Stomach smooth muscle (tissue), 2 donors: Measurements from ENCODE around the gene AGPAT2.
"Not testable (repeated sequence)": the region's sequence is repeated elsewhere in the genome, so short reads cannot be mapped to it uniquely, and the experiment has no call there.

Experiments used
- H3K27ac ChIP-seq: one replicate; pipeline ENCODE4 v1.7.0; 2013; ENCODE audit warnings: mild to moderate bottlenecking, low read length, inconsistent platforms
- H3K27me3 ChIP-seq, 2 donors: one replicate each; pipeline ENCODE4 v1.7.0; 2013; ENCODE audit warnings: low read length in 2 of 2; ENCODE audit not compliant: insufficient read depth in 2 of 2, control insufficient read depth in 1 of 2
- H3K36me3 ChIP-seq, 2 donors: one replicate each; pipeline ENCODE4 v1.7.0; 2013; ENCODE audit warnings: low read length in 2 of 2; ENCODE audit not compliant: control insufficient read depth in 2 of 2, insufficient read depth in 2 of 2
- H3K4me1 ChIP-seq: one replicate; pipeline ENCODE4 v1.7.0; 2013; ENCODE audit warnings: low read length; ENCODE audit not compliant: control insufficient read depth, insufficient read depth
- H3K4me3 ChIP-seq, 2 donors: one replicate each; pipeline ENCODE4 v1.7.0; 2013; ENCODE audit warnings: low read length in 2 of 2
- H3K9ac ChIP-seq, 2 donors: one replicate each; pipeline ENCODE4 v1.7.0; 2013; ENCODE audit warnings: low read length in 2 of 2, mild to moderate bottlenecking in 1 of 2
- H3K9me3 ChIP-seq, 2 donors: one replicate each; pipeline ENCODE4 v1.7.0; 2013; ENCODE audit warnings: low read length in 2 of 2; ENCODE audit not compliant: control insufficient read depth in 2 of 2
- donor health status: healthy.
- donor health status: Pancreatic carcinoma.

The AGPAT2 gene

GRCh38 chr9:136711219-136711648 is 24.0 kb upstream of the AGPAT2 start:
- not testable (repeated sequence) for H3K4me3 ChIP-seq, H3K9ac ChIP-seq, H3K9me3 ChIP-seq, H3K27me3 ChIP-seq, H3K36me3 ChIP-seq, H3K27ac ChIP-seq
- H3K4me1 ChIP-seq = peaks cover 19% of the 10 kb centered on the region

- H3K27me3 ChIP-seq = peaks cover 0 to 9% of the 10 kb centered on the region in 2 donors
- no peak overlapping the region for H3K27ac ChIP-seq
- H3K4me3 ChIP-seq = no peak overlapping the region
- H3K4me1 ChIP-seq = peaks cover 19% of the 10 kb centered on the region
- H3K9ac ChIP-seq = no peak overlapping the region
- no peaks in the 10 kb centered on the region for H3K36me3 ChIP-seq
- no peaks in the 10 kb centered on the region for H3K9me3 ChIP-seq
Observed at GRCh38 chr9:136710543-136710942, 23.3 kb upstream of the AGPAT2 start.

- no peaks in the 10 kb centered on the region for H3K9me3 ChIP-seq
Observed at GRCh38 chr9:136709454-136710109, 22.3 kb upstream of the AGPAT2 start.

GRCh38 chr9:136707849-136708517 is 20.7 kb upstream of the AGPAT2 start:
- Histone ChIP-seq H3K36me3 (no peaks in the 10 kb centered on the region), H3K27me3 (peaks cover 0 to 2% of the 10 kb centered on the region in 2 donors), H3K9ac (no peak overlapping the region), H3K4me1 (peaks cover 10% of the 10 kb centered on the region), H3K4me3 (no peak overlapping the region), H3K27ac (no peak overlapping the region), H3K9me3 (no peaks in the 10 kb centered on the region)

More at GRCh38 chr9:136709454-136710109, 22.3 kb upstream of the AGPAT2 start:
- H3K27ac ChIP-seq = no peak overlapping the region
- no peaks in the 10 kb centered on the region for H3K36me3 ChIP-seq
- peaks cover 19% of the 10 kb centered on the region for H3K4me1 ChIP-seq
- H3K4me3 ChIP-seq = no peak overlapping the region
- peaks cover 0 to 9% of the 10 kb centered on the region in 2 donors for H3K27me3 ChIP-seq
- H3K9ac ChIP-seq = no peak overlapping the region

GRCh38 chr9:136707011-136707410 is 19.8 kb upstream of the AGPAT2 start:
- Histone ChIP-seq H3K9ac (no peak overlapping the region), H3K36me3 (no peaks in the 10 kb centered on the region), H3K4me3 (no peak overlapping the region), H3K4me1 (peaks cover 5% of the 10 kb centered on the region), H3K9me3 (no peaks in the 10 kb centered on the region), H3K27me3 (peaks cover 0 to 2% of the 10 kb centered on the region in 2 donors), H3K27ac (no peak overlapping the region)

GRCh38 chr9:136705564-136705963 is 18.3 kb upstream of the AGPAT2 start:
- H3K9ac ChIP-seq = no peak overlapping the region
- no peaks in the 10 kb centered on the region for H3K36me3 ChIP-seq

GRCh38 chr9:136704741-136705140 is 17.5 kb upstream of the AGPAT2 start:
- not testable (repeated sequence) for H3K36me3 ChIP-seq, H3K27me3 ChIP-seq, H3K4me3 ChIP-seq, H3K4me1 ChIP-seq, H3K9ac ChIP-seq, H3K9me3 ChIP-seq, H3K27ac ChIP-seq

More at GRCh38 chr9:136705564-136705963, 18.3 kb upstream of the AGPAT2 start:
- H3K4me3 ChIP-seq = no peak overlapping the region
- peaks cover 3 to 7% of the 10 kb centered on the region in 2 donors for H3K27me3 ChIP-seq
- no peaks in the 10 kb centered on the region for H3K9me3 ChIP-seq
- H3K4me1 ChIP-seq = no peaks in the 10 kb centered on the region
- H3K27ac ChIP-seq = no peak overlapping the region

- Histone ChIP-seq H3K27me3 (peaks cover 5 to 7% of the 10 kb centered on the region in 2 donors), H3K9me3 (no peaks in the 10 kb centered on the region), H3K36me3 (no peaks in the 10 kb centered on the region), H3K4me3 (no peak overlapping the region), H3K27ac (no peak overlapping the region), H3K4me1 (peaks cover 2% of the 10 kb centered on the region), H3K9ac (no peak overlapping the region)
Observed at GRCh38 chr9:136703276-136703860, 16.1 kb upstream of the AGPAT2 start.

GRCh38 chr9:136701668-136702053 is 14.4 kb upstream of the AGPAT2 start:
- no peaks in the 10 kb centered on the region for H3K9me3 ChIP-seq
- H3K27me3 ChIP-seq = peaks cover 5 to 7% of the 10 kb centered on the region in 2 donors
- H3K4me3 ChIP-seq = no peak overlapping the region
- no peak overlapping the region for H3K27ac ChIP-seq
- H3K9ac ChIP-seq = no peak overlapping the region
- peaks cover 2% of the 10 kb centered on the region for H3K4me1 ChIP-seq
- H3K36me3 ChIP-seq = no peaks in the 10 kb centered on the region

GRCh38 chr9:136700959-136701667 is 13.9 kb upstream of the AGPAT2 start:
- Histone ChIP-seq H3K9ac (no peak overlapping the region), H3K9me3 (no peaks in the 10 kb centered on the region), H3K27ac (no peak overlapping the region), H3K27me3 (peaks cover 5 to 7% of the 10 kb centered on the region in 2 donors), H3K4me3 (no peak overlapping the region), H3K36me3 (no peaks in the 10 kb centered on the region), H3K4me1 (peaks cover 2% of the 10 kb centered on the region)
